HepG2 (cell line): ENCODE results near the gene COX15. TPM values are rescaled to one million over a fixed set of nuclear protein-coding genes. Genes with fewer than 3 reads are reported as not detected.
A peak's percentile ranks its signal among the peaks of the same experiment; 100 is the strongest.

Experiments
- ASH2L ChIP-seq: fragments of 300-600, 200-600 bp; sonication (generic); IDR thresholded peaks from 2 replicates; pipeline ENCODE4 v1.7.0; 2017; ENCODE audit warnings: low read depth, mild to moderate bottlenecking, moderate library complexity, mixed read lengths, low read length; ENCODE audit not compliant: insufficient read length
- CBX2 ChIP-seq, 2 experiments: fragments of 200-600 bp in 1 of 2; sonication (generic); formaldehyde crosslinking in 1 of 2; IDR thresholded peaks; 2 replicates each; pipeline versions ENCODE4 v1.7.0 to v1.8.1; 2018 to 2022; ENCODE audit warnings: low read depth in 2 of 2, low read length in 1 of 2, mild to moderate bottlenecking in 1 of 2, missing genetic modification reagents in 1 of 2
- DMTF1 ChIP-seq: sonication (generic); formaldehyde crosslinking; IDR thresholded peaks from 2 replicates; pipeline ENCODE4 v1.4.0; 2020; ENCODE audit warnings: mild to moderate bottlenecking, missing genetic modification reagents
- ELF3 ChIP-seq: IDR thresholded peaks from 2 replicates; pipeline ENCODE4 v1.6.1; 2016; ENCODE audit warnings: missing genetic modification reagents, missing compliant biosample characterization
- FOXP1 ChIP-seq, 2 experiments: fragments of 450-650 bp in 1 of 2; IDR thresholded peaks; 2 replicates each; pipeline ENCODE4 v1.6.1; 2017 to 2018; ENCODE audit warnings: antibody characterized with exemption in 1 of 2
- KLF16 ChIP-seq, 2 experiments: sonication (generic) in 1 of 2; formaldehyde crosslinking in 1 of 2; IDR thresholded peaks; 2 replicates each; pipeline versions ENCODE4 v1.6.1 to v1.8.0; 2016 to 2023; ENCODE audit warnings: missing genetic modification reagents in 2 of 2, missing compliant biosample characterization in 1 of 2
- MXD3 ChIP-seq: IDR thresholded peaks from 2 replicates; pipeline ENCODE4 v1.6.1; 2016; ENCODE audit warnings: mild to moderate bottlenecking, missing biosample characterization, missing genetic modification reagents
- SMYD3 ChIP-seq: sonication (generic); formaldehyde crosslinking; IDR thresholded peaks from 2 replicates; pipeline ENCODE4 v1.8.1; 2023; ENCODE audit warnings: mild to moderate bottlenecking, missing genetic modification reagents
- SNRNP70 ChIP-seq: fragments of 200-400 bp; formaldehyde crosslinking; IDR thresholded peaks from 2 replicates; pipeline ENCODE4 v1.6.1; 2017; ENCODE audit warnings: mild to moderate bottlenecking, low read depth, low read length, moderate library complexity
- TCF12 ChIP-seq, 2 experiments: fragments of 450-650 bp in 1 of 2; sonication (generic) in 1 of 2; formaldehyde crosslinking in 1 of 2; IDR thresholded peaks; 2 replicates each; pipeline versions ENCODE4 v1.6.1 to v1.8.0; 2017 to 2022; ENCODE audit warnings: antibody characterized with exemption in 1 of 2, mild to moderate bottlenecking in 1 of 2, missing genetic modification reagents in 1 of 2, moderate library complexity in 1 of 2
- ZFAT ChIP-seq: sonication (generic); formaldehyde crosslinking; conservative IDR thresholded peaks from 2 replicates; pipeline ENCODE4 v1.8.1; 2023; ENCODE audit warnings: missing genetic modification reagents, inconsistent platforms
- ZGPAT ChIP-seq: IDR thresholded peaks from 2 replicates; pipeline ENCODE4 v1.6.1; 2016; ENCODE audit warnings: mild to moderate bottlenecking
- ZNF205 ChIP-seq: IDR thresholded peaks from 2 replicates; pipeline ENCODE4 v1.6.1; 2018; ENCODE audit warnings: missing biosample characterization, missing genetic modification reagents
- ZNF264 ChIP-seq: sonication (generic); formaldehyde crosslinking; IDR thresholded peaks from 2 replicates; pipeline ENCODE4 v1.4.0; 2020; ENCODE audit warnings: missing genetic modification reagents
- ZNF326 ChIP-seq: sonication (generic); formaldehyde crosslinking; IDR thresholded peaks from 2 replicates; pipeline ENCODE4 v1.4.0; 2020; ENCODE audit warnings: missing genetic modification reagents, borderline replicate concordance
- ZNF335 ChIP-seq: sonication (generic); formaldehyde crosslinking; IDR thresholded peaks from 2 replicates; pipeline ENCODE4 v1.4.0; 2020; ENCODE audit warnings: missing genetic modification reagents
- ZNF367 ChIP-seq: sonication (generic); formaldehyde crosslinking; IDR thresholded peaks from 2 replicates; pipeline ENCODE4 v1.4.0; 2020; ENCODE audit warnings: missing genetic modification reagents, borderline replicate concordance
- ZNF513 ChIP-seq: sonication (generic); formaldehyde crosslinking; conservative IDR thresholded peaks from 2 replicates; pipeline ENCODE4 v1.5.0; 2020; ENCODE audit warnings: missing genetic modification reagents
- polyA plus RNA-seq, 8 experiments: library from polyadenylated mRNA; depleted of rRNA in 3 of 8; stranded (reverse) in 7 of 8; unstranded in 1 of 8; fragments of >200 nt; fragmentation: Illumina TruSeq in 4 of 8; extraction: Trizol in 4 of 8; gene quantifications; 2 replicates each; pipeline versions ENCODE4 v1.2.1 to v1.2.3, GENCODE V29; 2011 to 2016; ENCODE audit warnings: low read depth in 4 of 8, missing spikeins in 1 of 8, mixed read lengths in 1 of 8; ENCODE audit not compliant: insufficient read depth in 1 of 8
- total RNA-seq, 5 experiments: library from RNA; depleted of rRNA; stranded (reverse); fragments of >200 nt; fragmentation: Illumina TruSeq; extraction: Trizol; gene quantifications; 2 replicates each; pipeline ENCODE4 v1.2.3, GENCODE V29; 2016; ENCODE audit warnings: low read depth in 1 of 5
- TF ChIP-seq, protein P1 (sequence below): sonication (generic); formaldehyde crosslinking; IDR thresholded peaks from 2 replicates; pipeline ENCODE4 v1.4.0; 2020; ENCODE audit warnings: missing genetic modification reagents, borderline replicate concordance

The COX15 gene
- total and polyA plus RNA-seq, 2 of the 13 experiments (the other 11 are each of a cell fraction or from before 2014, with no cell fraction given), result 19.2 to 44.7 TPM

DNA sequence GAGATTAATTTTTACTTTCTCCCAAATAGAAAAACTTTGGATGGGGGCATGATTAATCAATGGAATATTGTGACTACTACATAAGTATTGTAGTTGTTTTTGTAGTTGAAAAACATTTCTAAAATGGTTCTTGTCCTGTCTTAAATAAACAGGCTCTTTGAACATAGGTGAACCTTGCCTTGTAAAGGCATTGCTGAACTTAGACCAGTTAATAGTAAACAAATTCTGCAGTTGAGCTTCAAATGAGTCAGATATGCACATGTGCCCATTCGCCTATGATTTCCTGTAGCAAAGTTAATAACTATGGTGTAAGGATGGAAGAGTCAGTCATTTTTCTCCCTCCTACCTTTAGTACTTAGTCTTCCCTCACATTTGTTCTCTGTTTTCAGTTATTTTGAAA lies 22.7 kb upstream of the COX15 start (continued):
- TF ChIP-seq, protein P1, sequence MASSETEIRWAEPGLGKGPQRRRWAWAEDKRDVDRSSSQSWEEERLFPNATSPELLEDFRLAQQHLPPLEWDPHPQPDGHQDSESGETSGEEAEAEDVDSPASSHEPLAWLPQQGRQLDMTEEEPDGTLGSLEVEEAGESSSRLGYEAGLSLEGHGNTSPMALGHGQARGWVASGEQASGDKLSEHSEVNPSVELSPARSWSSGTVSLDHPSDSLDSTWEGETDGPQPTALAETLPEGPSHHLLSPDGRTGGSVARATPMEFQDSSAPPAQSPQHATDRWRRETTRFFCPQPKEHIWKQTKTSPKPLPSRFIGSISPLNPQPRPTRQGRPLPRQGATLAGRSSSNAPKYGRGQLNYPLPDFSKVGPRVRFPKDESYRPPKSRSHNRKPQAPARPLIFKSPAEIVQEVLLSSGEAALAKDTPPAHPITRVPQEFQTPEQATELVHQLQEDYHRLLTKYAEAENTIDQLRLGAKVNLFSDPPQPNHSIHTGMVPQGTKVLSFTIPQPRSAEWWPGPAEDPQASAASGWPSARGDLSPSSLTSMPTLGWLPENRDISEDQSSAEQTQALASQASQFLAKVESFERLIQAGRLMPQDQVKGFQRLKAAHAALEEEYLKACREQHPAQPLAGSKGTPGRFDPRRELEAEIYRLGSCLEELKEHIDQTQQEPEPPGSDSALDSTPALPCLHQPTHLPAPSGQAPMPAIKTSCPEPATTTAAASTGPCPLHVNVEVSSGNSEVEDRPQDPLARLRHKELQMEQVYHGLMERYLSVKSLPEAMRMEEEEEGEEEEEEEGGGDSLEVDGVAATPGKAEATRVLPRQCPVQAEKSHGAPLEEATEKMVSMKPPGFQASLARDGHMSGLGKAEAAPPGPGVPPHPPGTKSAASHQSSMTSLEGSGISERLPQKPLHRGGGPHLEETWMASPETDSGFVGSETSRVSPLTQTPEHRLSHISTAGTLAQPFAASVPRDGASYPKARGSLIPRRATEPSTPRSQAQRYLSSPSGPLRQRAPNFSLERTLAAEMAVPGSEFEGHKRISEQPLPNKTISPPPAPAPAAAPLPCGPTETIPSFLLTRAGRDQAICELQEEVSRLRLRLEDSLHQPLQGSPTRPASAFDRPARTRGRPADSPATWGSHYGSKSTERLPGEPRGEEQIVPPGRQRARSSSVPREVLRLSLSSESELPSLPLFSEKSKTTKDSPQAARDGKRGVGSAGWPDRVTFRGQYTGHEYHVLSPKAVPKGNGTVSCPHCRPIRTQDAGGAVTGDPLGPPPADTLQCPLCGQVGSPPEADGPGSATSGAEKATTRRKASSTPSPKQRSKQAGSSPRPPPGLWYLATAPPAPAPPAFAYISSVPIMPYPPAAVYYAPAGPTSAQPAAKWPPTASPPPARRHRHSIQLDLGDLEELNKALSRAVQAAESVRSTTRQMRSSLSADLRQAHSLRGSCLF (CRISPR knock-in tag), result no peak
- no peak for TF ChIP-seq ZNF264
- peak; percentile 72 for TF ChIP-seq ZGPAT (CRISPR knock-in tag)
- no peak for TF ChIP-seq ZNF326 (CRISPR knock-in tag)
- TF ChIP-seq TCF12 (IDR thresholded peaks at IDR 0.05), result no peak
- no peak for TF ChIP-seq TCF12 (CRISPR knock-in tag; IDR thresholded peaks at IDR 0.05)
- TF ChIP-seq ZNF335 (CRISPR knock-in tag), result no peak
- peak; percentile 65 for TF ChIP-seq ASH2L
- peak; percentile 72 for TF ChIP-seq ELF3 (CRISPR knock-in tag)
- TF ChIP-seq ZNF513 (CRISPR knock-in tag), result no peak
- TF ChIP-seq CBX2 (IDR thresholded peaks at IDR 0.05; ENCODE audit: low read depth, low read length), result no peak
- no peak for TF ChIP-seq CBX2 (CRISPR knock-in tag; IDR thresholded peaks at IDR 0.05; ENCODE audit: low read depth)
- TF ChIP-seq SMYD3 (CRISPR knock-in tag), result no peak
- peak; percentile 72; the same call in 1 of the 2 replicates for TF ChIP-seq FOXP1 (IDR thresholded peaks at IDR 0.05)
- TF ChIP-seq FOXP1 (CRISPR knock-in tag; IDR thresholded peaks at IDR 0.05), result peak; percentile 94
- no peak for TF ChIP-seq SNRNP70
- no peak for TF ChIP-seq ZFAT (CRISPR knock-in tag)
- no peak for TF ChIP-seq DMTF1
- no peak for TF ChIP-seq ZNF367
- no peak for TF ChIP-seq ZNF205 (CRISPR knock-in tag)
- no peak for TF ChIP-seq MXD3 (CRISPR knock-in tag)
- TF ChIP-seq KLF16 (CRISPR knock-in tag; IDR thresholded peaks at IDR 0.05), result no peak
